Iris pigment epithelial cell (primary cell): ENCODE measurements around the gene C16orf87.
A peak's percentile ranks its signal among the peaks of the same experiment; 100 is the strongest.

Experiments
- DNase-seq: peaks from one replicate; pipeline ENCODE4 v3.0.0-alpha.2; 2011; ENCODE audit warnings: low read depth

Gene C16orf87

DNA sequence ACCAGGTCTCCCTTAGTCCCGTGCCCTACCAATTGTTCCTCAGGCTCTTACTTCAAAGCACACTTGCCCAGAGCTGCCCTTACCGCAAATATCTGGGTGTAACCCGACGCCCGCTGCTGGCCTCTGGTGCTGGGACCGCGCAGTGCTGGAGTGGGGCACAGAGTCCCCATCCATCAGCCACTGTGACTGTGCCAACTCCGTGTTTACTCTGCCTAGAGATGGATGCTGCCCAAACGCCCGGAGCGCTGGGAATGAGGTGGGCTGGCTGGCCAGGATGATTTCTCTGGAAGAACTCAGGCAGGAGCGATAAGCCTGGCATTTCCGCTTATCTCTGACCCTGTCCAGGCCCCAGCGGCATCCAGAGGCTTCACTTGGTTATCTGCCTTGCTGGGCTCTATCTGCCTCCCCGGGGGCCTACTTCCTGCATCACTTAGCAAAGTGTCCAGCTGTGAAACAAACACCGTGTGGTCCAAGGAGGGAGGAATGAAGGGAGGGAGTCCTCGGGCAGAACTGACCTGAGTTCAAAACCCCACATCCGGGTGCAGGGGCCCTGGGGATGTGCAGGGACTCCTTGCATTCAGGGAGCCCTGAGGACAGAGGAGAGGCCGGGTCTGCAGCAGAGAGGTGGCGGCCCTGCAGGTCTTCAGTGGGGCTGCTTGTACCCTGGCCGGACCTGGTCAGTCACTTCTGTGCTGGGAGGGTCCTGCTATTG is 73.5 kb downstream of the C16orf87 start:
- no peak for DNase-seq

- DNase-seq, result no peak
Observed at GRCh38 chr16:46756772-46757171, 74.2 kb downstream of the C16orf87 start.

- no peak for DNase-seq
Observed at GRCh38 chr16:46753015-46753414, 78.0 kb downstream of the C16orf87 start.

DNA sequence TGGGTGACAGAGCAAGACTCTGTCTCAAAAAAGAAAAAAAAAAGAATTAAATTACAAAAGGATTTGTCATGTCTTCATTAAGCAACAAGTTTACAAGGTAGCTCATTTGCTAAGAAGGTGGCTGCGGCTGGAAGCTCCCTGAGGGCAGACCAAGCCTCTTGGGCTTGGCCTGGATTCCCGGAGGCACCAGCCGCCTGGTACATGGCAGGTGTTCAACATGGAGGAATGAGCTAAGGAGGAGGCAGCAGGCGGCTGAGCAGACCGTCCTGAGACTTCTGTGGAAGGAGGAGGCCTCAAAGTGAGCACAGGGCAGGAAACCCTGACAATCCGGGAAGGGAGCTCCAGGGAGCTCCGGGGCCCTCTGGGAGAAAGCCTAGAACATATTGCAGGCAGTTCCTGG is 79.6 kb downstream of the C16orf87 start:
- no peak for DNase-seq

GRCh38 chr16:46748775-46749705 is 81.9 kb downstream of the C16orf87 start:
- no peak for DNase-seq

DNA sequence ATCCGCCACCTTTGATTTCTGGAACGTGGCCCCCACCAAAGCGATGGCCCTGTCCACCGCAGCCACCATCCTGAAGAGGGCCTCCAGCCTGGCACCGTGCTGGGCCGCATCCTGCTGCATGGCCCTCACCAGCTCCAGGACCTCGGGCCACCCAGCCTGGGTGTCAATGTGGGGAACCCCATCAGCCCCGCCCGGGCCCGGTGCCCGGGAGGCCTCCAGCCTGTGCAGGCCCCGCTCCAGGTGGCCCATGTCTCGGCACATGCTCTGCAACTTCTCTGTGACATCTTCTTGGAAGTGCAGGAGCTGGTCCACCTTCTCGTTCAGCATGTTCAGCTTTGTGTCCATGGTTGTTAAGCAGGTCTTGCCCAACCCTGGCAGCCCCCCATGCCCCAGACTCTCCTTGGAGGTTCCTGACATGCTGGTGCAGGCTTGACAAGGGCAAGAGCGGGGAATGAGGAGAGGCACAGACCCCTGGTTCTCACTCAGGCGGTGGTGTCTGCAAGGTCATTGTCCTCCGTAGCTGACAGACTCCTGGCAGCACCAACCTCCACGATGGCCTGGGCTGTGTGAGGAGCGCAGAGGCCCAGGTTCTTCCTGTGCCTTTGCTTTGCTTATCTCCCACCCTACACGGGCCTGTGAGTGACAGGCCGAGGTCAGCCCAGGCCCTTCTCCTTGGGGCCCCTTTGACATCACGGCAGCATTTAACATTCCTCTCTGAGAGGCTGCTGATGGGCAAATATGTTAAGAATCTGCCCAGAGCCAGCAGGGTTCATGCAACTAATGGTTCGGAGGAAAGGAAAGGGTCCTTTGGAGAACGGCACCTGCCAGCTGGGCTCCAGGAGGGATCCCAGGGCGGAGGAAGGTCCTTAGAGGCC is 83.0 kb downstream of the C16orf87 start, which contains the start of gene MYLK3:
Gene MYLK3 (minus strand): TSS at position 568 of the 875 bp plus-strand sequence. CDS start 151 bp downstream, at position 417.
- peak; percentile 12 for DNase-seq

- no peak for DNase-seq
Observed at GRCh38 chr16:46746821-46747776, 83.9 kb downstream of the C16orf87 start.
